Gastrocnemius medialis (tissue), 4 donors: ENCODE data around the gene MRFAP1. TPM values are rescaled to one million over a fixed set of nuclear protein-coding genes. Genes with fewer than 3 reads are reported as not detected.
A peak's percentile ranks its signal among the peaks of the same experiment; 100 is the strongest.
"Not testable (repeated sequence)": the region's sequence is repeated elsewhere in the genome, so short reads cannot be mapped to it uniquely, and the experiment has no call there.

Experiments used
- ATAC-seq, 2 donors: fragments of 150-250 bp; one replicate each; pipeline ENCODE4 v1.9.1; 2016
- DNase-seq, 2 donors: peaks; one replicate each; pipeline ENCODE4 v3.0.0-alpha.2; 2019
- H3K27ac ChIP-seq, 4 donors: fragments of 200-600 bp; sonication (generic); 1 replicate in 1 of 4; 2 replicates in 3 of 4; pipeline ENCODE4 v1.5.1; 2016 to 2018; ENCODE audit warnings: mild to moderate bottlenecking in 2 of 4, moderate library complexity in 1 of 4
- H3K27me3 ChIP-seq, 3 donors: fragments of 200-600 bp; sonication (generic) in 2 of 3; 1 replicate in 1 of 3; 2 replicates in 2 of 3; pipeline versions ENCODE4 v1.5.1 to v1.6.0; 2016 to 2019; ENCODE audit warnings: mild to moderate bottlenecking in 1 of 3, moderate library complexity in 1 of 3
- H3K36me3 ChIP-seq, 2 donors: fragments of 200-600 bp; sonication (generic) in 1 of 2; one replicate each; pipeline ENCODE4 v1.5.1; 2017 to 2018
- H3K4me1 ChIP-seq, 2 donors: fragments of 200-600 bp; sonication (generic) in 1 of 2; one replicate each; pipeline ENCODE4 v1.5.1; 2016 to 2017; ENCODE audit warnings: mild to moderate bottlenecking in 2 of 2
- H3K4me3 ChIP-seq, 4 donors: fragments of 200-600 bp; sonication (generic) in 3 of 4; 1 replicate in 1 of 4; 2 replicates in 3 of 4; pipeline ENCODE4 v1.5.1; 2016 to 2019; ENCODE audit warnings: mild to moderate bottlenecking in 2 of 4
- H3K9me3 ChIP-seq, 3 donors: fragments of 200-600 bp; sonication (generic) in 2 of 3; 1 replicate in 1 of 3; 2 replicates in 2 of 3; pipeline ENCODE4 v1.5.1; 2016 to 2019
- POLR2A ChIP-seq, 2 donors: fragments of 450-650 bp; IDR thresholded peaks; one replicate each; pipeline ENCODE4 v1.6.1; 2017; ENCODE audit warnings: antibody characterized with exemption in 2 of 2, mild to moderate bottlenecking in 2 of 2, moderate library complexity in 2 of 2
- in situ Hi-C, 4 donors: fragments of 200-750 bp; cut with MboI; loops; one replicate each; pipeline versions ENCODE4 v1.15.0 to v1.8.0; 2017; ENCODE audit warnings: low sequenced_read_pairs in 4 of 4
- intact Hi-C: fragments of 100-400 bp; cut with DNase I; formaldehyde crosslinking; loops from one replicate; pipeline ENCODE4 v1.15.1; 2023; ENCODE audit warnings: low total_unique reads
- total RNA-seq, 4 donors: library from RNA; depleted of rRNA; stranded (reverse); fragments of >200 nt; gene quantifications; one replicate each; pipeline versions ENCODE4 v1.1.0 to v1.2.3, GENCODE V29; 2016
- TF ChIP-seq, protein P1 (sequence below), 5 experiments: fragments of 450-650 bp in 3 of 5; fragments of 200-600 bp in 2 of 5; sonication (generic) in 2 of 5; IDR thresholded peaks in 4 of 5; conservative IDR thresholded peaks in 1 of 5; 1 replicate in 4 of 5; 2 replicates in 1 of 5; pipeline ENCODE4 v1.5.1; 2016 to 2019; ENCODE audit warnings: antibody characterized with exemption in 5 of 5, mild to moderate bottlenecking in 3 of 5, moderate library complexity in 3 of 5

MRFAP1 gene
- total RNA-seq, 4 donors from 2014 or later: 180 to 281 (median 206) TPM

DNA sequence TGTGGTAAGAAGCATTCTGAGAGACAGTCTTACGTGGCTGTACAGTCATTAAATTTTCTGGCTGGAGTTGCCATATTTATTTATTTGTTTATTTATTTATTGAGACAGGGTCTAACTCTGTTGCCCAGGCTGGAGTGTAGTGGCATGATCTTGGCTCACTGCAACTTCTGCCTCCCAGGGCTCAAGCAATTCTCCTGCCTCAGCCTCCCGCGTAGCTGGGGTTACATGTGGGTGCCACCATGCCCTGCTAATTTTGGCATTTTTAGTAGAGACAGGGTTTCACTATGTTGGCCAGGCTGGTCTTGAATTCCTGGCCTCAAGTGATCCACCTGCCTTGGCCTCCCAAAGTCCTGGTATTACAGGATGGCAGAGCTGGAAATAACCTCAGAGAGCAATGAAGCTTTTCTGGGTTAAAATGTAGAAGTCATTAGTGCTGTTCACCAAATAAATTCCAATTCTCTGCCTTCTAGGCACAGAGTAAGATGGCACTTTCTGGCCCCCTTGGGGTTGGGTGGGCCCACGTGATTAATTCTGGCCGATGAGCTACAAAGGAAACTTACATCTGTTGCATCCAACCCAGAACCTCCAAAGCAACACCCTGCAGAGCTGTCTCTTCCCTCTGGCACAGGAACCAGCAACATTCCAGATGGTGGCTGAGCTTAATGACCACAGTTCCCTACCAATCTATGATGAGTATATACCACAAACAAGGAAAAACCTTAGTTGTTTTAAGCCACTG, 4.5 kb downstream of the MRFAP1 start:
- H3K4me1 ChIP-seq: peaks cover 27 to 38% of the 10 kb centered on the region in 2 donors
- H3K36me3 ChIP-seq: peaks cover 0 to 17% of the 10 kb centered on the region in 2 donors
- no peak for DNase-seq
- H3K9me3 ChIP-seq: no peaks in the 10 kb centered on the region
- no peak overlapping the region for H3K4me3 ChIP-seq
- in situ Hi-C loops (no loop called here), intact Hi-C loops (loop anchor here (2.0 to 5.0 kb wide), 3 partner anchors 14 to 137 kb away; partner anchors contain the start of genes KIAA0232 and MAN2B2)
- no peak for TF ChIP-seq POLR2A (IDR thresholded peaks at IDR 0.05)
- TF ChIP-seq, protein P1, sequence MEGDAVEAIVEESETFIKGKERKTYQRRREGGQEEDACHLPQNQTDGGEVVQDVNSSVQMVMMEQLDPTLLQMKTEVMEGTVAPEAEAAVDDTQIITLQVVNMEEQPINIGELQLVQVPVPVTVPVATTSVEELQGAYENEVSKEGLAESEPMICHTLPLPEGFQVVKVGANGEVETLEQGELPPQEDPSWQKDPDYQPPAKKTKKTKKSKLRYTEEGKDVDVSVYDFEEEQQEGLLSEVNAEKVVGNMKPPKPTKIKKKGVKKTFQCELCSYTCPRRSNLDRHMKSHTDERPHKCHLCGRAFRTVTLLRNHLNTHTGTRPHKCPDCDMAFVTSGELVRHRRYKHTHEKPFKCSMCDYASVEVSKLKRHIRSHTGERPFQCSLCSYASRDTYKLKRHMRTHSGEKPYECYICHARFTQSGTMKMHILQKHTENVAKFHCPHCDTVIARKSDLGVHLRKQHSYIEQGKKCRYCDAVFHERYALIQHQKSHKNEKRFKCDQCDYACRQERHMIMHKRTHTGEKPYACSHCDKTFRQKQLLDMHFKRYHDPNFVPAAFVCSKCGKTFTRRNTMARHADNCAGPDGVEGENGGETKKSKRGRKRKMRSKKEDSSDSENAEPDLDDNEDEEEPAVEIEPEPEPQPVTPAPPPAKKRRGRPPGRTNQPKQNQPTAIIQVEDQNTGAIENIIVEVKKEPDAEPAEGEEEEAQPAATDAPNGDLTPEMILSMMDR (IDR thresholded peaks at IDR 0.05 in 4 of 5, conservative IDR thresholded peaks at IDR 0.05 in 1 of 5): no peak
- peak overlapping the region in 3 of 4 donors; percentile 91 to 98 (median 97) for H3K27ac ChIP-seq
- H3K27me3 ChIP-seq: no peaks in the 10 kb centered on the region
- no peak for ATAC-seq

DNA sequence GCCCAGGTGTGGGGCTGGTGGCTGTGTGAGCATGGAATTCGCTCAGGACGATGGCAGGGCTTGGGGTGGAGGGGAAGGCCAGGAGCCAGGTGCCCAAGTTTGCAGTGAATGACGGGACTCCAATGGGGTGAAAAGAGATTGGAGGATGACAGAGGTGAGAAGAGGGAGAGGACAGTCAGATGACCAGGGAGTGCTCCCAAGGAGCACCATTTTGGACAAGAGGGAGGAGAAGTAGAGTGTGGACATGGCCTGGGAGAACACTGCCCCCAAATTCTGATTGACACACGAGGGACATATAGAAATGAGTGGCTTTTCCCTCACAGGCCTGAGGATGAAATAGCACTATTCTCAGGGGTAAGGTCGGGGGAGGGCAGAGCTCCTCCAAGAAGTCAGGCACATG, 6.7 kb downstream of the MRFAP1 start:
- no peak for TF ChIP-seq POLR2A (IDR thresholded peaks at IDR 0.05)
- TF ChIP-seq, protein P1 (IDR thresholded peaks at IDR 0.05 in 4 of 5, conservative IDR thresholded peaks at IDR 0.05 in 1 of 5): no peak
- Histone ChIP-seq H3K4me1 (peaks cover 21 to 32% of the 10 kb centered on the region in 2 donors), H3K36me3 (peaks cover 0 to 11% of the 10 kb centered on the region in 2 donors), H3K9me3 (no peaks in the 10 kb centered on the region), H3K27me3 (no peaks in the 10 kb centered on the region), H3K4me3 (no peak overlapping the region), H3K27ac (no peak overlapping the region)
- DNase-seq (no peak), ATAC-seq (no peak)
- intact Hi-C loops (no loop called here), in situ Hi-C loops (no loop called here)

DNA sequence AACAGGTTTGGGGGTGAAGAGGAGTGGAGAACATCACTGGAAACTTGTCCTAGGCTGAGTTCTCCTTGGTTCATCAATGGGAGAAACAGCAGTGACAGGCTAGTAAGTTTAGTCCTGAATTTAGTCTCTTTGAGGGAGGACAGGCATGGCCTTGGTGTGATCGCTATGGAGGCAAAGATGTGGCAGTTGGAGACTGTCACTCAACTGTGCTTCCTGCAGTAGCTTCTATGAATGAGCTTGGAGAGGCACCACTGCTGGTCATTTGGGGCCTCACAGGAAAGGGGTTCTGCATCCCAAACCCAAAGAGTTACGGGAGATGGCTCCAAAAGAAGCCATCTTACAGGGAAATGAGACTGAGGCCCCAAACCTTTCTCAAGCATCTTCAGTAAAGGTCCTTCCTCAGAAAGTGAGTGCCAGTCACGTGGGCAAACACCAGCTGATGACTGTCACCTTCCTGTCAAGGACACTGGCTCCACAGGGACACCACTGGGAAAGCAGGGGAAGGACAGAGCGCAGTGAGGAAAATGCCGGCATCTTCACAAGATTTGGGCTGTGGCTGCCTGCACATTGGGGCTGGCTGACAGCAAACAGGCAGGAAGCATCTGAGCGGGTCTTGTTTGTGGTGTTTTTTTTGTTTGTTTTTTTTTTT, 7.2 kb downstream of the MRFAP1 start:
- no peaks in the 10 kb centered on the region for H3K9me3 ChIP-seq
- ATAC-seq: no peak
- DNase-seq: no peak
- no peaks in the 10 kb centered on the region for H3K27me3 ChIP-seq
- TF ChIP-seq POLR2A (IDR thresholded peaks at IDR 0.05): no peak
- TF ChIP-seq, protein P1 (IDR thresholded peaks at IDR 0.05 in 4 of 5, conservative IDR thresholded peaks at IDR 0.05 in 1 of 5): no peak
- in situ Hi-C loops (no loop called here), intact Hi-C loops (no loop called here)
- no peak overlapping the region for H3K4me3 ChIP-seq
- peaks cover 0 to 6% of the 10 kb centered on the region in 2 donors for H3K36me3 ChIP-seq
- no peak overlapping the region for H3K27ac ChIP-seq
- peaks cover 15 to 27% of the 10 kb centered on the region in 2 donors for H3K4me1 ChIP-seq

DNA sequence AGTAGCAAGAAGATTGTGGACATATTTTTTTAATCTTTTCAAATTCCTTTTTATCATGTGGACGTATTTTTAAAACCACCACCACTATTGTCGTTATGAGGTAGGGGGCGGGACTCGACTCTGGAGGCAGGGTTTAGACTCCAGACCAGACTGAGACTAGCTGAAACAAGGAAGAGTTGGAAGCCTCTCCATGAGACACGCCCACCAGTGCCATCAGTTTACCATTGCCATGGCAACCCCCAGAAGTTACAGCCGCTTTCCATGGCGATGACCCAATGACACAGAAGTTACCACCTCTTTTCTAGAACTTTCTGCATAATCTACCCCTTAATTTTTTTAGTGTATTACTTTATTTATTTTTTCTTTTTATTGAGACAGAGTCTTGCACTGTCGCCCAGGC, 8.7 kb downstream of the MRFAP1 start:
- Histone ChIP-seq H3K27ac (no peak overlapping the region), H3K36me3 (no peaks in the 10 kb centered on the region), H3K4me1 (peaks cover under 1 to 12% of the 10 kb centered on the region in 2 donors), H3K4me3 (no peak overlapping the region), H3K9me3 (no peaks in the 10 kb centered on the region), H3K27me3 (no peaks in the 10 kb centered on the region)
- no peak for ATAC-seq
- intact Hi-C loops: no loop called here
- no peak for DNase-seq
- in situ Hi-C loops: no loop called here
- TF ChIP-seq, protein P1 (IDR thresholded peaks at IDR 0.05 in 4 of 5, conservative IDR thresholded peaks at IDR 0.05 in 1 of 5): no peak
- TF ChIP-seq POLR2A (IDR thresholded peaks at IDR 0.05): no peak

DNA sequence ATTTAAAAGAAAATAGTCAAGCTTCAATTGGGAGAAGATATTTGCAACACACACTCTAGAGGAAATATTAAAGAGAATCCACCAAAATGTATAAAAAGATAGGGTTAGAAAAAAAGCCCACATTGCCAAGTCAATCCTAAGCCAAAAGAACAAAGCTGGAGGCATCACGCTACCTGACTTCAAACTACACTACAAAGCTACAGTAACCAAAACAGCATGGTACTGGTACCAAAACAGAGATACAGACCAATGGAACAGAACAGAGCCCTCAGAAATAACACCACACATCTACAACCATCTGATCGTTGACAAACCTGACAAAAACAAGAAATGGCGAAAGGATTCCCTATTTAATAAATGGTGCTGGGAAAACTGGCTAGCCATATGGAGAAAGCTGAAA, 13.7 kb downstream of the MRFAP1 start:
- ATAC-seq, in situ Hi-C loops, DNase-seq, H3K4me3 ChIP-seq, intact Hi-C loops, H3K27ac ChIP-seq, H3K36me3 ChIP-seq, H3K9me3 ChIP-seq, H3K27me3 ChIP-seq, H3K4me1 ChIP-seq: not testable (repeated sequence)

DNA sequence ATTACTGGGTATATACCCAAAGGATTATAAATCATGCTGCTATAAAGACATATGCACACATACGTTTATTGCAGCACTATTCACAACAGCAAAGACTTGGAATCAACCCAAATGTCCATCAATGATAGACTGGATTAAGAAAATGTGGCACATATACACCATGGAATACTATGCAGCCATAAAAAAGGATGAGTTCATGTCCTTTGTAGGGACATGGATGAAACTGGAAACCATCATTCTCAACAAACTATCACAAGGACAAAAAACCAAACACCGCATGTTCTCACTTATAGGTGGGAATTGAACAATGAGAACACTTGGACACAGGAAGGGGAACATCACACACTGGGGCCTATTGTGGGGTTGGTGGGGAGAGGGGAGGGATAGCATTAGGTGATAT, 14.8 kb downstream of the MRFAP1 start:
- H3K4me1 ChIP-seq, in situ Hi-C loops, H3K9me3 ChIP-seq, H3K27ac ChIP-seq, H3K36me3 ChIP-seq, intact Hi-C loops, ATAC-seq, DNase-seq, H3K4me3 ChIP-seq: not testable (repeated sequence)
- peaks cover 0 to 11% (median 3%) of the 10 kb centered on the region in 3 donors for H3K27me3 ChIP-seq
